COR-L47 (cell line): ENCODE measurements around the gene PCDHA6.
"Not testable (repeated sequence)": the region's sequence is repeated elsewhere in the genome, so short reads cannot be mapped to it uniquely, and the experiment has no call there.

Experiments used
- DNase-seq: peaks from one replicate; lab custom pipeline; 2025; lab: John Stamatoyannopoulos, UW

PCDHA6 gene

GRCh38 chr5:140862441-140863295 is 34.9 kb downstream of the PCDHA6 start:
- no peak for DNase-seq

- peak; percentile 56 for DNase-seq
Observed at GRCh38 chr5:140868721-140869554, 41.2 kb downstream of the PCDHA6 start, which contains the start of gene PCDHA11. Gene PCDHA11 (plus strand): TSS chr5:140868957. CDS start chr5:140869104, 147 bp downstream.

GRCh38 chr5:140869555-140869886 is 41.8 kb downstream of the PCDHA6 start:
- DNase-seq, result no peak

- DNase-seq, result no peak
Observed at GRCh38 chr5:140870221-140871201, 42.8 kb downstream of the PCDHA6 start.

GRCh38 chr5:140875085-140876065 is 47.6 kb downstream of the PCDHA6 start, which contains the start of gene PCDHA12:
Gene PCDHA12 (plus strand): TSS chr5:140875308. CDS start chr5:140875473, 165 bp downstream.
- no peak for DNase-seq

GRCh38 chr5:140876541-140877261 is 48.9 kb downstream of the PCDHA6 start:
- DNase-seq, result not testable (repeated sequence)

GRCh38 chr5:140877262-140877581 is 49.5 kb downstream of the PCDHA6 start:
- DNase-seq, result no peak
